Mesothelial cell of epicardium (in vitro differentiated cells): ENCODE results near the gene GRIA1. TPM values are rescaled to one million over a fixed set of nuclear protein-coding genes. Genes with fewer than 3 reads are reported as not detected.

ENCODE experiments used
- DNase-seq, 2 experiments: peaks; one replicate each; pipeline ENCODE4 v3.0.0; 2021; ENCODE audit warnings: low spot score in 2 of 2; ENCODE audit not compliant: unreplicated experiment in 2 of 2
- H3K27ac Mint-ChIP-seq: 2 replicates; pipeline ENCODE4 v1.8.0; 2021; ENCODE audit warnings: mixed read lengths
- H3K27me3 Mint-ChIP-seq: 2 replicates; pipeline ENCODE4 v1.8.0; 2021; ENCODE audit warnings: low read depth, mixed read lengths
- H3K36me3 Mint-ChIP-seq: 2 replicates; pipeline ENCODE4 v1.8.0; 2021; ENCODE audit warnings: mixed read lengths
- H3K4me1 Mint-ChIP-seq: 2 replicates; pipeline ENCODE4 v1.8.0; 2021; ENCODE audit warnings: mixed read lengths
- H3K4me3 Mint-ChIP-seq: 2 replicates; pipeline ENCODE4 v1.8.0; 2021; ENCODE audit warnings: mild to moderate bottlenecking, moderate library complexity, mixed read lengths
- H3K9me3 Mint-ChIP-seq: 2 replicates; pipeline ENCODE4 v1.8.0; 2021; ENCODE audit warnings: mixed read lengths
- total RNA-seq: library from RNA; stranded (reverse); gene quantifications from 3 replicates; pipeline ENCODE4 v1.2.1, GENCODE V29; 2021
- TF ChIP-seq, protein P1 (sequence below): fragments of 200-600 bp; sonication (generic); IDR thresholded peaks from one replicate; pipeline ENCODE4 v1.5.0; 2021; ENCODE audit warnings: antibody characterized with exemption; ENCODE audit not compliant: unreplicated experiment

GRIA1 gene
- total RNA-seq, 1 donor from 2014 or later = 1.3 TPM

DNA sequence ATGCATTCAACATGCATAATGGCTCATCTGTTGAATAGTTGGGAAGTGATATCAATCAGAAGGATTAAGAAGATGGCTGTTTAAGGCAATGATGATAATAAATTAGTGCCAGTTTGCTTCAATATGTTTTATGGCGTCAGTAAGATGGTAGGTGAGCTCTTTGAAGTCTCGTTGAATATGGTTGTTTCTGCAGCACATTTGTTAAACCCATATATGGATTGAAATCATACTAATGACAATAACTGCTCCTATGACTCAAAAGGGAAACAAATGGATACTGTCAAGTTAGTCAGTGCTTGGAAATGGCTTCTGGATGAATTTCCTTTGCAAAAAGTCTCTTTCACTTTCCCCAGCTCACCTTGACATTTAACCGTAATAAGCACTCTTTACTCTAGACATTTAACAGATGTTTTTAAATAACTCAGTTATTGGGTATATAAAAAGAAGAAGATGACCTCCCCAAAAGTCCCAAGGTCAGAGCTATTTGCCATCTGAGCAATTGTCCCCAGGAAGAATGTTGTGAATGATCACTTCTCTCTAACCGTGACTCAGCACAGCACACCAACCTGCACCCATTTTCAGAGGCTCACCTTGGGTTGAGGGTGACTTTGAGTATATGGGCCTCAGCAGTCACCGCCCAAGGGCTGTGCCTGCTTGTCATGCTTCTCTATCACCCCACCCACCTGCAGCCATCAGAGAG, 133.4 kb downstream of the GRIA1 start:
- H3K4me1 Mint-ChIP-seq = peaks cover 15% of the 10 kb centered on the region
- no peaks in the 10 kb centered on the region for H3K36me3 Mint-ChIP-seq
- peaks cover 3% of the 10 kb centered on the region for H3K9me3 Mint-ChIP-seq
- no peaks in the 10 kb centered on the region for H3K27me3 Mint-ChIP-seq
- TF ChIP-seq, protein P1, sequence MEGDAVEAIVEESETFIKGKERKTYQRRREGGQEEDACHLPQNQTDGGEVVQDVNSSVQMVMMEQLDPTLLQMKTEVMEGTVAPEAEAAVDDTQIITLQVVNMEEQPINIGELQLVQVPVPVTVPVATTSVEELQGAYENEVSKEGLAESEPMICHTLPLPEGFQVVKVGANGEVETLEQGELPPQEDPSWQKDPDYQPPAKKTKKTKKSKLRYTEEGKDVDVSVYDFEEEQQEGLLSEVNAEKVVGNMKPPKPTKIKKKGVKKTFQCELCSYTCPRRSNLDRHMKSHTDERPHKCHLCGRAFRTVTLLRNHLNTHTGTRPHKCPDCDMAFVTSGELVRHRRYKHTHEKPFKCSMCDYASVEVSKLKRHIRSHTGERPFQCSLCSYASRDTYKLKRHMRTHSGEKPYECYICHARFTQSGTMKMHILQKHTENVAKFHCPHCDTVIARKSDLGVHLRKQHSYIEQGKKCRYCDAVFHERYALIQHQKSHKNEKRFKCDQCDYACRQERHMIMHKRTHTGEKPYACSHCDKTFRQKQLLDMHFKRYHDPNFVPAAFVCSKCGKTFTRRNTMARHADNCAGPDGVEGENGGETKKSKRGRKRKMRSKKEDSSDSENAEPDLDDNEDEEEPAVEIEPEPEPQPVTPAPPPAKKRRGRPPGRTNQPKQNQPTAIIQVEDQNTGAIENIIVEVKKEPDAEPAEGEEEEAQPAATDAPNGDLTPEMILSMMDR = no peak
- H3K4me3 Mint-ChIP-seq = no peak overlapping the region
- no peak overlapping the region for H3K27ac Mint-ChIP-seq
- no peak for DNase-seq

- peaks cover 11% of the 10 kb centered on the region for H3K4me1 Mint-ChIP-seq
- H3K9me3 Mint-ChIP-seq = peaks cover under 1% of the 10 kb centered on the region
- no peaks in the 10 kb centered on the region for H3K27me3 Mint-ChIP-seq
- no peak overlapping the region for H3K4me3 Mint-ChIP-seq
- no peak for DNase-seq
- TF ChIP-seq, protein P1 = no peak
- H3K27ac Mint-ChIP-seq = no peak overlapping the region
- H3K36me3 Mint-ChIP-seq = no peaks in the 10 kb centered on the region
Observed at GRCh38 chr5:153624451-153624765, 133.9 kb downstream of the GRIA1 start.

DNA sequence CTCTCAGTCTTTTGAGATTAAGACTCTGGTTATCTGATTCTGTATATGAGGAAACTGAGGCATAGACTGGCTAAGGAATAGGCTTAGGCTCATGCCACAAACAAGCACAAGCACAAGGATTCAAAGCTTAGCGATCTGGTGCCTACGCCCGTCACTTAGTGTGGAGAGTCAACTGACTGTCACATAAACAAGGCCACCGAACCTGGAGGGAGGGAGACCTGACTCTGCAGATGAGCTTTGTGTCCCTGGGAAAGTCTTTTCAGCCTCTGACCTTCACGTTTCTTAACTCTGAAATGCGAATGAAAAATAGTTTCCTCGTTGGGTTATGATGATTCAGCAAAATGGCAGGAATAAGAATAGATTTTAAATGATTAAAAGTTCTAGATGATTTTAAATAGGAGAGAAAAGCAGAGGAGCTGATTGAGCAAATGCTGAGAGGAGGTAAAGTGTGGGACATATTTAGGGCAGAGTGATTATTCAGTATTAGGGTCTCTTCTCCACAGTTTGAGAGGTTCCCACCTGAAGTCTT, 135.4 kb downstream of the GRIA1 start:
- TF ChIP-seq, protein P1 = no peak
- Mint-ChIP-seq H3K36me3 (no peaks in the 10 kb centered on the region), H3K9me3 (no peaks in the 10 kb centered on the region), H3K4me3 (no peak overlapping the region), H3K27ac (no peak overlapping the region), H3K27me3 (no peaks in the 10 kb centered on the region), H3K4me1 (peaks cover 10% of the 10 kb centered on the region)
- no peak for DNase-seq

DNA sequence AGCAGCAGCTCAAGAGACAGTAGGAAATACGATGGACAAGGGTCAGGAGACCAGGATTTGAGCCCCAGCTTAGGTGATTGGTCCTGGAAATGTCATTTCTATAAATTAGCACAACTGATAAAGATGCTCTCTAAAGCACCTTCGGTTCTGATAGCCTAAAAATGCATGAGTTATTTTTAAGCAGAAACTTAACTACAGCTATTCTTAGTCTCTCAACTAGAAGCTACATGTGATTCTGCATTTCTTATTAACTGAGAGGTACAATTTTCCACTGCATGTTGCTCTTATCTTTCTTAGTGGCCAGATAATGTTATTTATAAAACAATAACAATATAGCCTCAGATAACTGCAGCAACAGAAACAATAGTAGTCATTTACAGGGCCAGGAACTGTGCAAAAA, 136.4 kb downstream of the GRIA1 start:
- no peak for DNase-seq
- no peak overlapping the region for H3K4me3 Mint-ChIP-seq
- TF ChIP-seq, protein P1 = no peak
- no peak overlapping the region for H3K27ac Mint-ChIP-seq
- no peaks in the 10 kb centered on the region for H3K36me3 Mint-ChIP-seq
- peaks cover 10% of the 10 kb centered on the region for H3K4me1 Mint-ChIP-seq
- H3K9me3 Mint-ChIP-seq = no peaks in the 10 kb centered on the region
- H3K27me3 Mint-ChIP-seq = no peaks in the 10 kb centered on the region

DNA sequence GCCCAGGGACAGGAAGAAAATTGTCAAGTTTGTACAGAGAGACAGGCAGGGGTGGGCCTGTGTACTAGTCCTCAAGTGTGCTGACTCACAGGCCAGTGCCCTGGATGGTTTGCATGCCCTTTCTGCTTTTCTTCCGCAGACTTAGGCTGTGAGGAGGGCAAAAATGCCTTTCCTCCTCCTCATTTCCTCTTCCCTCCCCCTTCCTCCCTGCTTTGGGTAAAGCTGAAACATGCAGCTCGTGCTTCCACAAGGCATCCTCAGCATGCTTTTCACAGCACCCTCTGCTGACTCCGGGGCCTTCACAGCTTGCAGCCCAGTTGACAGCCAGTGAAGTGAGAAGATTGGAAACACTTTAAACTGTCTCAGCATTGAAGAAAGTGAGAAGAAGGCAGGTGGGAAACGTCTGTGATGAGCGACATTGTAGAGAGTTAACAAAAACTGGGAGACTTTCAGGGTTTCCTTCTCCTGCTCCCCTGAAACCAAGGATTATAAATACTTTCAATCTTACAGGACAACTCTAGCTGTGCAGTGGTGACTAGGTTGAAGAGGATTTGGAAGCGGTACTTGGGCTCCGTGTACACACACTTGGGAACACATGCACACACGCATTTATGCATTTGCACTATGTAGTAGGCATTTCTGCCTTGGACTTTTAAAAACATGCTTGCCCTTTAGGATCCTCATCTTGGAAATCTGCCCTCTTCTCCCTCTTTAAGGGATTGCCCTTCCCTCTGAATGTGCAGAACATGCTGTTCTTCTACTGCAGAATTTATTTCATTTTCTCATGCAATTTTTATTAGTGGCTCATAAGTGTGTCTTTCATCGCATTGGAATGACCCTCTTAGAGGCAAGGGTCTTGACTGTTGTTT, 138.8 kb downstream of the GRIA1 start:
- H3K4me3 Mint-ChIP-seq = no peak overlapping the region
- DNase-seq = no peak
- no peaks in the 10 kb centered on the region for H3K9me3 Mint-ChIP-seq
- H3K27ac Mint-ChIP-seq = no peak overlapping the region
- H3K4me1 Mint-ChIP-seq = peaks cover 4% of the 10 kb centered on the region
- H3K36me3 Mint-ChIP-seq = no peaks in the 10 kb centered on the region
- TF ChIP-seq, protein P1 = no peak
- H3K27me3 Mint-ChIP-seq = no peaks in the 10 kb centered on the region
